GM10266 (cell line): Measurements from ENCODE around the gene ZBTB8A.

ENCODE experiments used
- DNase-seq: peaks from one replicate; pipeline ENCODE4 v3.0.0; 2012; ENCODE audit errors: extremely low spot score
- TF ChIP-seq, protein P1 (sequence below): IDR thresholded peaks from 2 replicates; pipeline ENCODE4 v1.5.1; 2012; ENCODE audit warnings: mild to moderate bottlenecking, low read depth; ENCODE audit not compliant: control insufficient read depth, insufficient read depth; ENCODE audit errors: missing control alignments

ZBTB8A gene

DNA sequence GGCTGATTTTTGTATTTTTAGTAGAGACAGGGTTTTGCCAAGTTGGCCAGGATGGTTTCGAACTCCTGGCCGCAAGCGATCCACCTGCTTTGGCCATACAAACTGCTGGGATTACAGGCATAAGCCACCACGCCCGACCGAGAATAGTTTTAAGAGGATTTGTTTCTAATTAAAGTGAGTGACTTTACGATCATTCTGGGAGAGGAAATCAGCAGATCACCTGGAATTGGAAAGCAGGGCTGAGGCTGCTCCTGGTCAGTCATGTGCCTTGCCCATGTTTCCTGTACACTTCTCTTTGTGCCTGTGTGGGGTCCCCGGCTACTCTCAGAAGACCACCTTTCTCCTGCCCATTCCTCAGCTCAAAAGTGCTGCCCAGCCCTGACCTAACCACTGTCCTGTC, 40.5 kb upstream of the ZBTB8A start:
- TF ChIP-seq, protein P1, sequence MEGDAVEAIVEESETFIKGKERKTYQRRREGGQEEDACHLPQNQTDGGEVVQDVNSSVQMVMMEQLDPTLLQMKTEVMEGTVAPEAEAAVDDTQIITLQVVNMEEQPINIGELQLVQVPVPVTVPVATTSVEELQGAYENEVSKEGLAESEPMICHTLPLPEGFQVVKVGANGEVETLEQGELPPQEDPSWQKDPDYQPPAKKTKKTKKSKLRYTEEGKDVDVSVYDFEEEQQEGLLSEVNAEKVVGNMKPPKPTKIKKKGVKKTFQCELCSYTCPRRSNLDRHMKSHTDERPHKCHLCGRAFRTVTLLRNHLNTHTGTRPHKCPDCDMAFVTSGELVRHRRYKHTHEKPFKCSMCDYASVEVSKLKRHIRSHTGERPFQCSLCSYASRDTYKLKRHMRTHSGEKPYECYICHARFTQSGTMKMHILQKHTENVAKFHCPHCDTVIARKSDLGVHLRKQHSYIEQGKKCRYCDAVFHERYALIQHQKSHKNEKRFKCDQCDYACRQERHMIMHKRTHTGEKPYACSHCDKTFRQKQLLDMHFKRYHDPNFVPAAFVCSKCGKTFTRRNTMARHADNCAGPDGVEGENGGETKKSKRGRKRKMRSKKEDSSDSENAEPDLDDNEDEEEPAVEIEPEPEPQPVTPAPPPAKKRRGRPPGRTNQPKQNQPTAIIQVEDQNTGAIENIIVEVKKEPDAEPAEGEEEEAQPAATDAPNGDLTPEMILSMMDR, result no peak
- DNase-seq, result no peak

DNA sequence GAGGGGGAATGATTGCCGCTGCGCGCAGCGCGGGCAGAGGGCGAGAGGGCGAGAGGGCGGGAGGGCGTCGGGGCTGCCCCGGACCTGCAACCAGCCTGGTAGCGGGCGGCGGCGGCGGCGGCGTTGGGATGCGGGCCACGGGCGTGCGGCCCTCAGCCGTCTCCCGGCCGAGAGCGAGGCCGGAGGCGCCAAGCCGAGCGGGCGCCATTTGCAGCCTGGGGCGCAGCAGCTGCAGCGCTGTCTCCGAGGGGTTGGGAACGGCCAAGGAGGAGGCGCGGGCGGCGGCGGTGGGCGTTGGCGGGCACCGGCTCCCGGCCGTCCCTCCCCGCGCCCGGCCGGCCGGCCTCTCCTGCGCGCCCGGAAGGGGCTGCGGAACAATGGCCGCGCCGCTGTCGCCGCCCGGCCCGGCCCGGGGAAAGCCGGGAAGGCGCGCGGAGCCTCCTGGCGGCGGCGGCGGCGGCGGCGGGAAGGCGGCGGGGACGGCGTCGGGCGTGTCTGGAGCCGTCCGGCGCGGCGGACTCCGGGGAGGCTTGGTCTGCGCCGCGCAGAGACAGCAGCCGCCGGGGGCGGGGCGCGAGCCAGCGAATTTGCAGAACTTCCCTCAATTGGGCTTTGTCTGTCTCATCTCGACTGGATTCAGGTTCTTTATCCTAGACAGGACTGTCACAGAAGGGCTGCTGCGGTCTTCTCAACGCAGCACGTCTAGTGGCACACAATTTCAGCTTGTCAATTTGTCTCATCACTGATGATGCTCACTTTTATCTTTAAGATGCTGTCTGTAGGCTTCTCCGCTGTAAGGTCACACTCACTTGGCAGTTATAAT, 38.6 kb upstream of the ZBTB8A start:
- TF ChIP-seq, protein P1, result peak; percentile 27
- peak; percentile 80 for DNase-seq

DNA sequence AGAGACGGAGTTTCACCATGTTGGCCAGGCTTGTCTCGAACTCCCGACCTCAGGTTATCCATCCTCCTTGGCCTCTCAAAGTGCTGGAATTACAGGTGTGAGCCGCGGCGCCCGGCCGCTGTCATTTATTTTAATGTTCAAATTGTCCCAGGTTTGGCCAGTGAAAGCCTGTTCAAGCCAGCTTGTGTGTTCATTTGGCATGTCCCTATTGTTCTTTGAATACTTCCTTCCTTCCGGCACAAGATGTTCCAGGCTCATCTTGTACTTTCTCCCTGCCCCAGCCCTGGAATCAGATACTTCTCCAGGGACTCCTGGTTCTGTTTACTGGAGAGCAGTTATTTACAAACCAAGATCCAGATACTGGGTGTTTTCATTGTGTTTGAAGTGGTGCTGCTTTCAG, 37.4 kb upstream of the ZBTB8A start:
- no peak for DNase-seq
- TF ChIP-seq, protein P1, result no peak

DNA sequence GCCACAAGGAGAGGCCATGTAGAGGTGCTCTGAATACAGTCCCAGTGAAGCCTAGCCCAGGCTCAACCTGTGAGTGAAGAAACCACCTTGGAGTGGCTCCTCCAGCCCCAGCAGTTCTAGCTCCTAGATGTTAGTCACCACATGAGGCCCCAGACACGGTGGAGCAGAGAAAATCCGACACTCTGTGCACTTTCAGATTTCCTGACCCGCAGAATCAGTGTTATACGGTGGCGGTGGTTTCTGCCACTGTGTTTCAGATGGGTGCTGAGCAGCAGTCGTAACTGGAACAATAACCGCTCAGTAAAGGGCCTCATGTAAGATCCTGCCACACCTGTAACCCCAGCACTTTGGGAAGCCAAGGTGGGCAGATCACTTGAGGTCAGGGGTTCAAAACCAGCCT, 36.1 kb upstream of the ZBTB8A start:
- no peak for DNase-seq
- TF ChIP-seq, protein P1, result no peak

DNA sequence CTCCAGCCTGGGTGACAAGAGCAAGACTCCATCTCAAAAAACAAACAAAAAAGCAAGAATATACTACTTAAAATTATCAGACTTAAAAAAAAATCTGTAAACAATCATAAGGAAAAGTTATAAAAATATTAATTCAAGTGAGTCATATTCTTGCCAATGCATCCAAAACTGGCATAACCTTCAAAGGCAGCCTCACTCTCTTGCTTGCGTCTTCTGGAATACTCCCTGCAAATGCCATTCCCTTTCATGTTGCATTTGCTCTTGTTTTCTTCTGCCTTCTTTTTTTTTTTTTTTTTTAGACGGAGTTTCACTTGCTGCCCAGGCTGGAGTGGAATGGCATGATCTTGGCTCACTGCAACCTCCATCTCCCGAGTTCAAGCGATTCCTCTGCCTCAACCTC, 32.2 kb upstream of the ZBTB8A start:
- TF ChIP-seq, protein P1, result no peak
- no peak for DNase-seq

DNA sequence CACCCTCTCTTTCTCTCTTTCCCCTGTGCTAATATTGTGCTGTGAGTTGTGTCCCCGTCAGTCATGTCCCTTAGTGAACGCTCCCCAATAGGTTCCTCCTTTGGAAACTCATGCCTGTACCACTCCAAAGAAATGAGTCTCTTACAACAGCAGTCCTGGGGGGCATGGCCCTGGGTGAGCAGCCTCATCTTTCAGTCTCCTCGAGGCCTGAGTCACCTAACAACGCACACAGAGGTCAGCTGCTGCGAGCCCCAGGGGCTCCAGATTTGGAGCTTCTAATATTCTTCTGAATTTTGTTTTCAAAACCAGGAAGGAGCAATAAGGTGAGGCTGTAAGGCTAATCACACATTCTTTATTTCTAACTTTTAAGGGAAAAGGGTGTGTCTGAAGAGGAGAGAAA, 30.5 kb upstream of the ZBTB8A start:
- TF ChIP-seq, protein P1, result no peak
- no peak for DNase-seq

DNA sequence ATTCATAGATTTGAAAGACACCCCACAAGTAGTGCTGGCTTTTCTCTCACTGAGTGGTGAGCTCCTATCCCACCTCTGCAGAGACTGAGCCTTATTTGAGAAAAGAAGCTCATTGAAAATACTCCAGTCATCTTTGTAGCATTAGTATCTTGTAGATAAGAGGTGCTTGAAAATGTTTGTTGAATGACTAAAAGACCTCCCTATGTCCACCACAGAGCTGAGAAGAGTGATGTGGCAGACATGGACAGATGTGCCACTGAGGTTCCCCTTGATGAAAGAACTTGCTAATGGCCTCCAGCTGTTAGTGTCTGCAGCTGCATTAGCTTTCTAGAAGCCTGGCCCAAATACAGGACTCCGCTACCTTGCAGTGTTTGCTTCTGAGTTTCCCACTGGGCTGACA, 29.3 kb upstream of the ZBTB8A start:
- TF ChIP-seq, protein P1, result no peak
- no peak for DNase-seq
